NCI-H1417 (cell line): ENCODE measurements around the gene GPR108.

Experiments
- DNase-seq, 3 experiments: peaks; one replicate each; lab custom pipeline; 2025; lab: John Stamatoyannopoulos, UW

The GPR108 gene

GRCh38 chr19:6707011-6707657 is 30.2 kb downstream of the GPR108 start:
- DNase-seq, result no peak

- no peak for DNase-seq
Observed at GRCh38 chr19:6706633-6706958, 30.8 kb downstream of the GPR108 start.

- no peak for DNase-seq
Observed at GRCh38 chr19:6705931-6706632, 31.3 kb downstream of the GPR108 start.

DNA sequence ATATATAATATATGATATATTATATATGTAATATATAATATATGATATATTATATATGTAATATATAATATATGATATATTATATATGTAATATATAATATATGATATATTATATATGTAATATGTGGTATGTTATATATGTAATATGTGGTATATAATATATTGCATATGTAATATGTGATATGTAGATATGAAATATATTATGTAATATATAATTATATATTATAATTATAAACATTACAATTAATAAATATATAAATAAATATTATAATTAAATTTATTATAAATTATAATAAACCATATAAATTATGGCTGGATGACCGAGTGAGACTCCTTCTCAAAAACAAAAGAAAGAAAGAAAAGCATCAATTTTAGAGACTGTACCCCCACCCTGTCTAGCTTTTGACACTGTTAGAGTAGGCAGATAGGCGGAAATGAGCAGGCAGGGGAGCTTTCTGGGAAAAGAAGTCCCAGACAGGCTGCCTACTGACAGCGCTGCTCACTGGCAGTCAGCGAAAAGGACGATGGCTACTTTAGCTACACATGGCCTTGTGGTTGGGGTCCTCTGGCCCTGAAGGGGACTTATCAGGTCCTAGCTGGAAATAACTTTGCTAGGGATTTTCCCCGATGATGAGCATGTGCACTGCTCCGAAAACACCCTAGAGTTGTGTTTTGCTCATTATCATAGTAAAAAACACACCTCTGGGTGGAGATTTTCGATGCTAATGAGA is 36.6 kb downstream of the GPR108 start:
- no peak for DNase-seq

- no peak for DNase-seq
Observed at GRCh38 chr19:6699935-6700334, 37.4 kb downstream of the GPR108 start.

- no peak for DNase-seq
Observed at GRCh38 chr19:6697291-6697690, 40.1 kb downstream of the GPR108 start.

DNA sequence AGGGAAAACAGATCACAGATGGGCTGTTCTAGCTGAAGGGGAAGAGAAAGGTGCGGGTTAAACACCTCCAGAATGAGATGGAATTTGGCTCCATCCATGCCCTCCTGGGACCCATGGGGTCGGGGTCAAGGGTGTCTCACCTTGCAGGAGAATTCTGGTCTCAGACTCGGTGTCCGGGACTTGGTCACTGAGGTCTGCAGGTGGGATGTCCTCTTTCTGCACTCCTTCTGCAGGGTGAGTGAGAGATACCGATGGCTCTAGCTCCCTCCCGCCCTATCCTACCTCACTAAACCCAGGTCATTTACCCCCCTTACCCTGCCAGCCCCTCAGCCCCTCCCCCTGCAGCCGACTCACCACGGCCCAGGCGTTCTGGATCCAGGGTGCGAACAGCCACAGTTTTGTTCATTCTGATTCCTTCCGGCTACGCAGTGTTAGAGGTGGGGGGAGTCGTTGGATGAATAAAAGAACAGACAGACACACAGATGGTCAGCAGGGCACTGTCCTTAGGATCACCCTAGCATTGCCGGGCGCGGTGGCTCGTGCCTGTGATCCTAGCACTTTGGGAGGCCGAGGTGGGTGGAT is 41.0 kb downstream of the GPR108 start:
- DNase-seq, result no peak

DNA sequence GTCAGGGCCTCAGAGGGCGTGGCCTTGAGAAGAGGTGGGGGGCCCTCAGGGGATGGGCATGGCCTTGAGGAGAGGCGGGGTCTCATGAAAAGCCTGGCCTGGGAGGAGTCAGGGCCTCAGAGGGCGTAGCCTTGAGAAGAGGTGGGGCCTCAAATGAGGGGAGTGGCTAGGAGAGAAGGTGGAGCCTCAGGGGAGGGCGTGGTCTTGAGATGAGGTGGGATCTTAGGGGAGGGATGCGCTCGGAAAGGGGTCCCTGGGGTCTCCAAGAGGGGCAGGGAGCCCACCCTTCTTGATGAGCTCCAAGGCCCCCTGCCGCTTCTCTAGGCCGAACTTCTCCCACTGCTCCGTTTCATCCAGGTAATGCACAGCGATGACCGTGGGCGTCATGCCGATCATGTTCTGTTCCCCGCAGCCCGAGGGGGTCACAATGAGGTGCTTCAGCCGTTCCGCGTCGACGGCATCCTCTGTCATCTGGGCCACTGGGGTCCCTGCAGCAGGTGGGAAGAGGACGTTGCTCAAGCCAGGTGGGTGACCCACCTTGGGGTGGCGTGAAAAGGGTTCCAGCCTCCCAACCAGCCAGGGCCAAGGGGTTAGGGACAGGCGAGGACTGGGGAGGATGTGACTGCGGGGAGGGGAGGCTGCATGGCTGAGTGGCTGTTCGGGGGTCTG is 43.1 kb downstream of the GPR108 start:
- no peak for DNase-seq

DNA sequence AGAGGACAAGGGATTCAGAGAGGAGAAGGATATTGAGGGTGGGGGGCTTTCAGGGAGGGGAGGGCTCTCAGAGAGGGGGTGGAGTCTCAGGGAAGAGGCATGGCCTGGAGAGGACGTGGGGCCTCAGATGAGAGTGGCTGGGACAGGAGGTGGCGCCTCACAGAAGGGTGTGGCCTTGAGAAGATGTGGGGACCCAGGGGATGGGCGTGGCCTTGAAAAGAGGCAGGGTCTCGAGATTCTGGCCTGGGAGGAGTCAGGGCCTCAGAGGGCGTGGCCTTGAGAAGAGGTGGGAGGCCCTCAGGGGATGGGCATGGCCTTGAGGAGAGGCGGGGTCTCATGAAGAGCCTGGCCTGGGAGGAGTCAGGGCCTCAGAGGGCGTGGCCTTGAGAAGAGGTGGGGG is 43.7 kb downstream of the GPR108 start:
- DNase-seq, result no peak

- DNase-seq, result no peak
Observed at GRCh38 chr19:6693056-6693471, 44.3 kb downstream of the GPR108 start.

DNA sequence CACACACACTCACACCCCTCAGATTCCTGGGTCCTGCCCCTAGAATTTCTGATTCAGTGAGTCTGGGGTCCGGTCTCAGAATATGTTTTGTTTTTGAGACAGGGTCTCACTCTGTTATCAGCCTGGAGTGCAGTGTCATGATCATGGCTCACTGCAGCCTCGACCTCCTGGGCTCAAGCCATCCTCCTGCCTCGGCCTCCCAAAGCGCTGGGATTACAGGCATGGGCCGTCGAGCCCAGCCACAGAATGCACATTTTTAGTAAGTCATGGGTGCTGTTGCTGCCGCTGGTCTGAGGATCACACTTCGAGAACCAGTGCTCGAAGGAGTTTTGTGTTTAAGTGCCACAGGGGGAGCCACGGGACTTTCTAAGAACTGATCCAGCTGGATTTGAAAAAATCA is 45.4 kb downstream of the GPR108 start:
- DNase-seq, result no peak

DNA sequence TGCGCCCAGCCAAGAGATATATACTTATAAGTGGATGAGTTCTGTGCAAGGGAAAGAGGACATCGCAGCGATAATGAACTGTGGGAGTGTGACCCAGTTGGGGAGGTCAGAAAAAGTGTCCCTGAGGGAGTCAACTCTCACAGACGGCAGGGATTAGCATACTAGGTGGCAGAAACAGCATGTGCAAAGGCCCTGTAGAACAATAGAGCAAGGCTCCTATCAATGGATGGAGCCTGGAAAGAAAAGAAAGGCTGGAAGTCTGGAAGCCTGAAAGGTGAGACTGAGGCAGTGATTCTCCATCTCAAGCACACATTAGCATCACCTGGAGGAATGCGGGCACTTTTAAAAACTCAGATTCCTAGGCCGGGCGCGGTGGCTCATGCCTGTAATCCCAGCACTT is 46.0 kb downstream of the GPR108 start:
- DNase-seq, result no peak

DNA sequence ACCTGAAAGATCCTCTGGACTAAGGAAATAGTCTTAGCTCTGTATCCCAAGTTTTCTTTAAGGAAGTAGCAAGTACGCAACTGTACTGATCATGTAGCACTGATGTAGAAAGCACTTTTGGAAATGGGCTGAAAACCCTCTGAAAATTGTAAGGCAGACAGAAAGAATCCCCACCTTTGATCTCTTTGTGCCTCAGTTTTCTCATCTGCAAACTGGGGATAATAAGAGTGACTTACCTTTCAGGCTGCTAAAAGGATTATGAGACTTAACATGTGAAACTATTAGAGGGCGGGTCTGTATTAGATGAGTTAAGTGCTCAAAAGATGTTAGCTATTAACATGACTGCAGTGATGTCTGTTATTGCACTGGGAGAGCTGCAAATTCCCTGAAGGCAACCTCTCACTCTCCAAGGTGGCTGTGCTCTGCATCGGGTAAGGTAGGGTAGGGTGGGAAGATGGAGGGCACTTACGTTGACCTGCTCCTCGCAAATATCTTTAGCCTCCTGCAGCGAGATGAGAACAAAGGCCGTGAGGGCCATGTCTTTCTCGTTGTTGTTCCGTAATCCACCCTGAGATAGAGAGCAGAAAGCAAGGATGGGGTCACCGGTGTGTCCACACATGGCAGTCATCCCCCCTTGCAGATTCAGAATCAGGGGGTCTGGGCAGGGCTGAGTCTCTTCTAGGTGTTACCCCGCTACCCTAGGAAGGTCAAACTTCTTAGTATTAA is 47.1 kb downstream of the GPR108 start:
- DNase-seq, result no peak

- no peak for DNase-seq
Observed at GRCh38 chr19:6687114-6687513, 50.3 kb downstream of the GPR108 start.

DNA sequence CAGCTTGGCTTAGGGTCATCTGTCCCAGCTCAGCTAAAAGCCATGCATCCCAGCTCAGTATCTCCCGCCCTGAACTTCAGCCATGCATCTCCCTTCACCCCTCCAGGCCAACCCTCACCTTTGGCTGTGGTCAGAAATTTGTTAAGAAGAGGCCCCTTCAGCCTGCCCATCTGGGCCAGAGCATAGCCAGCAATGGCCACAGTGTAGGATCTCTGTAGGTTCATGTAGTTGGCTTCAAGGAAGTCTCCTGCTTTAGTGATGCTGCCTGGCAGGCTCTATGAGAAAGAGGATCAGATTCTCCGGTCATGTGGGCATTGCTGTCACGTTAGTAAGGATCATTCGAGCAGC is 50.8 kb downstream of the GPR108 start:
- DNase-seq, result no peak

GRCh38 chr19:6685962-6686627 is 51.3 kb downstream of the GPR108 start:
- DNase-seq, result no peak

DNA sequence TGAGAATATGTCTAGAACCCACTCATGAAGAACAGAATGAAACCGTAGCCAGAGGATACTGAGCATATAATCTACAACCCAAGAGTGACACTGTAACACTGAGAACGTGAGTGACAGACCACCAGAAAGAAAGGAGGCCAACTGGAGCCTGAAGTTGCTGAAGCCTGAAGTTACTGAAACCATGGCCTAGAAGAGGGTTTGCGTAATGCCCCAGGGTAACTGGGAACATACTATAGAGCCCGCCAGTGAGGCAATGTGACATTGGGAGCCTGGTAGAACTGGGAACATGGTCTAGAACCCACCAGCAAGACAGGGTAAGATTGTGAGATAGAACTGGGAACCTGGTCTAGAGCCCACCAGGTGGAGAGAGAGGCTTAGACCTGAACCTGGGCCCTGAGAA is 51.9 kb downstream of the GPR108 start:
- DNase-seq, result no peak

DNA sequence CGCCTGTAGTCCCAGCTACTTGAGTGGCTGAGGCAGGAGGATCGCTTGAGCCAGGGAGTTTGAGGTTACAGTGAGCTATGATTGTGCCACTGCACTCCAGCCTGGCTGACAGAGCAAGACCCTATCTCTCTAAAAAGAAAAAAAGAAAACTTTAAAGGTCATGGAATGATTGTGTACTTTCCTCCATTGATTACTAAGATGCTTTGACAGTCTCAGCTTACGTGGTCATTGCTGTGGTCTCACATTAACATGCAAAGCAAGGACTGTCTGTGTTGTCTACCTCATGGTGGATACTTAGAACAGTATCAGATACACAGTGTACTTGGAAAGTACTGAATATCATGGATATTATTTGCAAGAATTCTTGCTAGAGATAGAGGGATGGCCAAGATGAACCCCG is 53.4 kb downstream of the GPR108 start:
- no peak for DNase-seq

GRCh38 chr19:6682607-6683128 is 54.7 kb downstream of the GPR108 start:
- no peak for DNase-seq

DNA sequence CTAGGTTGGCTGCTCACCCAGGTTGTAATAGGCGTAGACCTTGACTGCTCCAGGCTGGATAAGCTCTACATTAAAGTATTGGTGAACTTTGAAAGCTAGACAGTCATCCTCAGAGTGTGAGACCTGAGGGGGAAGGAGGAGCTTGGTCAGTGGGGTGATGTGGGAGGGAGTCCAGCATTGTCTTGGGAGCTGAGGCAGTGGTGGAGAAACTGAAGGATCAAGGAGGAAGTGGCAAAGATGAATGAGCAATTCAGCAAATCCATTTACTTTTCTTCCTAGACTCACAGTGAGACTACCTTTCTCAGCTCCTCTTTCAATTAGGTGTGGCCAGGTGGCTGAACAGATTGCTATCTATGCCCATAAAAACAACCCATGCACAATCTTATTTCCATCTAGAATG is 57.2 kb downstream of the GPR108 start:
- DNase-seq, result no peak
